Transverse colon (tissue), 4 donors: ENCODE data around the gene KCNT2. TPM values are rescaled to one million over a fixed set of nuclear protein-coding genes. Genes with fewer than 3 reads are reported as not detected.

Experiments used
- DNase-seq: peaks from one replicate; pipeline ENCODE4 v3.0.0-alpha.2; 2019
- H3K27ac ChIP-seq, 4 donors: fragments of 200-600 bp; sonication (generic); 2 replicates each; pipeline ENCODE4 v1.5.1; 2016 to 2018; ENCODE audit warnings: inconsistent platforms in 4 of 4
- H3K27me3 ChIP-seq: fragments of 200-600 bp; sonication (generic); 2 replicates; pipeline ENCODE4 v1.5.1; 2017; ENCODE audit warnings: inconsistent platforms
- H3K36me3 ChIP-seq, 4 donors: fragments of 200-600 bp; sonication (generic); 2 replicates each; pipeline ENCODE4 v1.5.1; 2017 to 2019; ENCODE audit warnings: inconsistent platforms in 4 of 4
- H3K4me1 ChIP-seq, 4 donors: fragments of 200-600 bp; sonication (generic); 2 replicates each; pipeline ENCODE4 v1.5.1; 2017 to 2020; ENCODE audit warnings: inconsistent platforms in 4 of 4
- H3K4me3 ChIP-seq, 4 donors: fragments of 200-600 bp; sonication (generic); 1 replicate in 1 of 4; 2 replicates in 3 of 4; pipeline versions ENCODE4 v1.5.1 to v1.6.1; 2017 to 2019; ENCODE audit warnings: inconsistent platforms in 4 of 4
- H3K9me3 ChIP-seq, 2 donors: fragments of 200-600 bp; sonication (generic); 2 replicates each; pipeline ENCODE4 v1.5.1; 2017 to 2019; ENCODE audit warnings: inconsistent platforms in 2 of 2
- EP300 ChIP-seq: sonication (generic); formaldehyde crosslinking; IDR thresholded peaks from one replicate; pipeline ENCODE4 v1.6.1; 2017; ENCODE audit warnings: antibody characterized with exemption, low read depth
- POLR2A ChIP-seq: fragments of 450-650 bp; IDR thresholded peaks from one replicate; pipeline ENCODE4 v1.6.1; 2016; ENCODE audit warnings: antibody characterized with exemption, mild to moderate bottlenecking, moderate library complexity
- POLR2AphosphoS5 ChIP-seq, 3 donors: sonication (generic); formaldehyde crosslinking; IDR thresholded peaks; one replicate each; pipeline ENCODE4 v1.6.1; 2016; ENCODE audit warnings: antibody characterized with exemption in 3 of 3
- WGBS, 2 donors: methylation state at CpG; one replicate each; pipeline ENCODE4 v1.1.5; 2018; ENCODE audit warnings: low coverage in 1 of 2; 5-methylcytosine and 5-hydroxymethylcytosine counted together
- in situ Hi-C, 4 donors: fragments of 200-750 bp; cut with MboI; loops; one replicate each; pipeline versions ENCODE4 v1.15.0 to v1.15.1; 2017; ENCODE audit warnings: low sequenced_read_pairs in 3 of 4, low pct_ligation_motif_present in 1 of 4, low pct_unique_long_range_greater_than_20kb in 1 of 4
- intact Hi-C: fragments of 100-400 bp; cut with DNase I; formaldehyde crosslinking; loops from one replicate; pipeline ENCODE4 v1.15.1; 2023; ENCODE audit warnings: low total_unique reads
- total RNA-seq, 4 donors: library from RNA; depleted of rRNA; stranded (reverse); fragments of >200 nt; gene quantifications; one replicate each; pipeline ENCODE4 v1.1.0, GENCODE V29; 2016
- TF ChIP-seq, protein P1 (sequence below), 5 experiments: fragments of 200-600 bp in 3 of 5; fragments of 450-650 bp in 2 of 5; sonication (generic) in 3 of 5; IDR thresholded peaks; 1 replicate in 2 of 5; 2 replicates in 3 of 5; pipeline ENCODE4 v1.5.1; 2016 to 2017; ENCODE audit warnings: antibody characterized with exemption in 5 of 5, inconsistent platforms in 3 of 5, mild to moderate bottlenecking in 2 of 5, moderate library complexity in 1 of 5

KCNT2 gene
- total RNA-seq, 4 donors from 2014 or later: 0.80 to 1.7 (median 0.96) TPM; not detected in 1

DNA sequence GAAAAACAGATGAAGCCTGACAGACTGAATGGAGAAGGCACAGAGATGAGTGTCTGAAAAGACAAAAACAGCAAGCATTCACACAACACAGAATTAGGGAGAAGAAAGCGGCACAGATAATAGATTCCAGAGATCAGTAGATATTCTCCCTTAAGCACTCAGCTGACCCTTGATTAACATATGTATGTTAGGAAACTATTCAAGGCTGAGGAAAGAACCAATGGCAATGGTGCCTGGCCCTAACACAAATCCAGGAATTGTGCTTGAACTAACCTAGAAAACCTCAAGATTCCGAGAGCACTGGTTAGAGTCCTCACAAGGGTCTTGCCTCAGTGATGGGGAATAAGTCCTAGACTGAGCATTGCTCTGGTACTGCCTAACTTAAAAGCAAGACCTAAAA, 30.9 kb downstream of the KCNT2 start:
- Histone ChIP-seq H3K27me3 (no peaks in the 10 kb centered on the region), H3K4me3 (no peak overlapping the region), H3K27ac (no peak overlapping the region), H3K9me3 (no peaks in the 10 kb centered on the region), H3K4me1 (no peaks in the 10 kb centered on the region), H3K36me3 (no peaks in the 10 kb centered on the region)
- intact Hi-C loops (no loop called here), in situ Hi-C loops (no loop called here)
- no peak for TF ChIP-seq POLR2AphosphoS5 (IDR thresholded peaks at IDR 0.05)
- TF ChIP-seq EP300: no peak
- TF ChIP-seq, protein P1, sequence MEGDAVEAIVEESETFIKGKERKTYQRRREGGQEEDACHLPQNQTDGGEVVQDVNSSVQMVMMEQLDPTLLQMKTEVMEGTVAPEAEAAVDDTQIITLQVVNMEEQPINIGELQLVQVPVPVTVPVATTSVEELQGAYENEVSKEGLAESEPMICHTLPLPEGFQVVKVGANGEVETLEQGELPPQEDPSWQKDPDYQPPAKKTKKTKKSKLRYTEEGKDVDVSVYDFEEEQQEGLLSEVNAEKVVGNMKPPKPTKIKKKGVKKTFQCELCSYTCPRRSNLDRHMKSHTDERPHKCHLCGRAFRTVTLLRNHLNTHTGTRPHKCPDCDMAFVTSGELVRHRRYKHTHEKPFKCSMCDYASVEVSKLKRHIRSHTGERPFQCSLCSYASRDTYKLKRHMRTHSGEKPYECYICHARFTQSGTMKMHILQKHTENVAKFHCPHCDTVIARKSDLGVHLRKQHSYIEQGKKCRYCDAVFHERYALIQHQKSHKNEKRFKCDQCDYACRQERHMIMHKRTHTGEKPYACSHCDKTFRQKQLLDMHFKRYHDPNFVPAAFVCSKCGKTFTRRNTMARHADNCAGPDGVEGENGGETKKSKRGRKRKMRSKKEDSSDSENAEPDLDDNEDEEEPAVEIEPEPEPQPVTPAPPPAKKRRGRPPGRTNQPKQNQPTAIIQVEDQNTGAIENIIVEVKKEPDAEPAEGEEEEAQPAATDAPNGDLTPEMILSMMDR (IDR thresholded peaks at IDR 0.05): no peak
- no peak for TF ChIP-seq POLR2A
- WGBS, 2 donors: 80 to 81% methylated on average over 2 of the region's 2 CpGs
- no peak for DNase-seq

GRCh38 chr1:196573226-196573625, 35.0 kb downstream of the KCNT2 start:
- intact Hi-C loops: no loop called here
- H3K4me3 ChIP-seq: no peak overlapping the region
- in situ Hi-C loops: no loop called here
- no peaks in the 10 kb centered on the region for H3K36me3 ChIP-seq
- H3K27me3 ChIP-seq: no peaks in the 10 kb centered on the region
- TF ChIP-seq, protein P1 (IDR thresholded peaks at IDR 0.05): no peak
- TF ChIP-seq POLR2AphosphoS5 (IDR thresholded peaks at IDR 0.05) (no peak), POLR2A (no peak), EP300 (no peak)
- H3K4me1 ChIP-seq: no peaks in the 10 kb centered on the region
- H3K9me3 ChIP-seq: no peaks in the 10 kb centered on the region
- DNase-seq: no peak
- WGBS, 2 donors: 55 to 57% methylated on average over 2 of the region's 2 CpGs
- no peak overlapping the region for H3K27ac ChIP-seq

- no peak for TF ChIP-seq EP300
- no peak for TF ChIP-seq POLR2A
- TF ChIP-seq, protein P1 (IDR thresholded peaks at IDR 0.05): no peak
- TF ChIP-seq POLR2AphosphoS5 (IDR thresholded peaks at IDR 0.05): no peak
- Histone ChIP-seq H3K27me3 (no peaks in the 10 kb centered on the region), H3K27ac (no peak overlapping the region), H3K9me3 (peaks cover 0 to 7% of the 10 kb centered on the region in 2 donors), H3K4me3 (no peak overlapping the region), H3K4me1 (no peaks in the 10 kb centered on the region), H3K36me3 (no peaks in the 10 kb centered on the region)
- in situ Hi-C loops (no loop called here), intact Hi-C loops (no loop called here)
- DNase-seq: no peak
- WGBS, 2 donors: 67 to 68% methylated on average over 1 of the region's 1 CpG
Observed at GRCh38 chr1:196567238-196567637, 41.0 kb downstream of the KCNT2 start.

GRCh38 chr1:196563768-196564167, 44.5 kb downstream of the KCNT2 start:
- Histone ChIP-seq H3K36me3 (no peaks in the 10 kb centered on the region), H3K27me3 (no peaks in the 10 kb centered on the region), H3K4me3 (no peak overlapping the region), H3K4me1 (no peaks in the 10 kb centered on the region), H3K9me3 (peaks cover 0 to 7% of the 10 kb centered on the region in 2 donors), H3K27ac (no peak overlapping the region)
- no peak for TF ChIP-seq POLR2AphosphoS5 (IDR thresholded peaks at IDR 0.05)
- TF ChIP-seq, protein P1 (IDR thresholded peaks at IDR 0.05): no peak
- intact Hi-C loops: no loop called here
- in situ Hi-C loops: no loop called here
- DNase-seq: no peak
